HL-60 (cell line): ENCODE data around the gene OR6Q1.

Experiments
- DNase-seq, 2 experiments: peaks; one replicate each; pipeline ENCODE4 v3.0.0-alpha.2; 2010 to 2020; ENCODE audit warnings: low read depth in 1 of 2, low spot score in 1 of 2
- H3K27ac ChIP-seq: fragments of 250-450 bp; sonication (Bioruptor Pico); replicated peaks from 2 replicates; pipeline ENCODE4 v1.5.1; 2020; ENCODE audit warnings: mild to moderate bottlenecking, moderate library complexity
- H3K27me3 ChIP-seq: fragments of 250-450 bp; sonication (Bioruptor Pico); 2 replicates; pipeline ENCODE4 v1.5.1; 2021; ENCODE audit warnings: mild to moderate bottlenecking, moderate library complexity; ENCODE audit not compliant: insufficient read depth, poor library complexity, severe bottlenecking
- H3K4me3 ChIP-seq: replicated peaks from 2 replicates; pipeline ENCODE4 v1.5.1; 2011; ENCODE audit warnings: mild to moderate bottlenecking, control low read depth, low read length; ENCODE audit not compliant: insufficient read depth
- GABPA ChIP-seq: IDR thresholded peaks from 2 replicates; pipeline ENCODE4 v1.6.1; 2012; ENCODE audit warnings: low read depth
- POLR2AphosphoS5 ChIP-seq: IDR thresholded peaks from 2 replicates; pipeline ENCODE4 v1.6.1; 2012; ENCODE audit warnings: low read depth
- SPI1 ChIP-seq: IDR thresholded peaks from 2 replicates; pipeline ENCODE4 v1.6.1; 2012; ENCODE audit warnings: low read depth, mild to moderate bottlenecking, borderline replicate concordance
- TF ChIP-seq, protein P1 (sequence below): IDR thresholded peaks from one replicate; pipeline ENCODE4 v1.5.1; 2011; ENCODE audit warnings: low read length, control low read depth, inconsistent platforms; ENCODE audit not compliant: insufficient read depth
- TF ChIP-seq, protein P2 (sequence below): IDR thresholded peaks from 2 replicates; pipeline ENCODE4 v1.6.1; 2012; ENCODE audit warnings: low read depth; ENCODE audit not compliant: insufficient replicate concordance

The OR6Q1 gene

DNA sequence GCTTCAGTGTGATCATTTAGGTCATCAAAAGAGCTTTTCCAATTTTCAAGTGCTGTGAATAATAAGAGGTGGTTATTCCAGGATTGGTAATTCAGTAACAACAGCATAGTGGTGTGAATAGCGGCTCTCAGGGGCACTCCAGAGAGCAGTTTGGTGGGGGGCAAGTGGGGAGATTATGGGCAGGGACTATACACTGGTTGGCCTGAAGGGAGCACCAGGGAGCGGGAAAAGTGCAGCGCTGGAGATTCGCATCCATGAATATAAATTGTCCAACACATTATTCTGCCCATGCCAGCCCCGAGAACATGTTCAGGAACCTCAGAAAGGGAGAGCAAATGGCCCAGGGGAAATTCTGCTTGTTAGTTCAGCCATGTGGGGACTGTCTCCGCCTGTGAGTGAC, 37.9 kb downstream of the OR6Q1 start:
- no peak for DNase-seq
- TF ChIP-seq POLR2AphosphoS5 (no peak), SPI1 (no peak), GABPA (no peak)
- TF ChIP-seq, protein P1, sequence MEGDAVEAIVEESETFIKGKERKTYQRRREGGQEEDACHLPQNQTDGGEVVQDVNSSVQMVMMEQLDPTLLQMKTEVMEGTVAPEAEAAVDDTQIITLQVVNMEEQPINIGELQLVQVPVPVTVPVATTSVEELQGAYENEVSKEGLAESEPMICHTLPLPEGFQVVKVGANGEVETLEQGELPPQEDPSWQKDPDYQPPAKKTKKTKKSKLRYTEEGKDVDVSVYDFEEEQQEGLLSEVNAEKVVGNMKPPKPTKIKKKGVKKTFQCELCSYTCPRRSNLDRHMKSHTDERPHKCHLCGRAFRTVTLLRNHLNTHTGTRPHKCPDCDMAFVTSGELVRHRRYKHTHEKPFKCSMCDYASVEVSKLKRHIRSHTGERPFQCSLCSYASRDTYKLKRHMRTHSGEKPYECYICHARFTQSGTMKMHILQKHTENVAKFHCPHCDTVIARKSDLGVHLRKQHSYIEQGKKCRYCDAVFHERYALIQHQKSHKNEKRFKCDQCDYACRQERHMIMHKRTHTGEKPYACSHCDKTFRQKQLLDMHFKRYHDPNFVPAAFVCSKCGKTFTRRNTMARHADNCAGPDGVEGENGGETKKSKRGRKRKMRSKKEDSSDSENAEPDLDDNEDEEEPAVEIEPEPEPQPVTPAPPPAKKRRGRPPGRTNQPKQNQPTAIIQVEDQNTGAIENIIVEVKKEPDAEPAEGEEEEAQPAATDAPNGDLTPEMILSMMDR, result no peak
- TF ChIP-seq, protein P2, sequence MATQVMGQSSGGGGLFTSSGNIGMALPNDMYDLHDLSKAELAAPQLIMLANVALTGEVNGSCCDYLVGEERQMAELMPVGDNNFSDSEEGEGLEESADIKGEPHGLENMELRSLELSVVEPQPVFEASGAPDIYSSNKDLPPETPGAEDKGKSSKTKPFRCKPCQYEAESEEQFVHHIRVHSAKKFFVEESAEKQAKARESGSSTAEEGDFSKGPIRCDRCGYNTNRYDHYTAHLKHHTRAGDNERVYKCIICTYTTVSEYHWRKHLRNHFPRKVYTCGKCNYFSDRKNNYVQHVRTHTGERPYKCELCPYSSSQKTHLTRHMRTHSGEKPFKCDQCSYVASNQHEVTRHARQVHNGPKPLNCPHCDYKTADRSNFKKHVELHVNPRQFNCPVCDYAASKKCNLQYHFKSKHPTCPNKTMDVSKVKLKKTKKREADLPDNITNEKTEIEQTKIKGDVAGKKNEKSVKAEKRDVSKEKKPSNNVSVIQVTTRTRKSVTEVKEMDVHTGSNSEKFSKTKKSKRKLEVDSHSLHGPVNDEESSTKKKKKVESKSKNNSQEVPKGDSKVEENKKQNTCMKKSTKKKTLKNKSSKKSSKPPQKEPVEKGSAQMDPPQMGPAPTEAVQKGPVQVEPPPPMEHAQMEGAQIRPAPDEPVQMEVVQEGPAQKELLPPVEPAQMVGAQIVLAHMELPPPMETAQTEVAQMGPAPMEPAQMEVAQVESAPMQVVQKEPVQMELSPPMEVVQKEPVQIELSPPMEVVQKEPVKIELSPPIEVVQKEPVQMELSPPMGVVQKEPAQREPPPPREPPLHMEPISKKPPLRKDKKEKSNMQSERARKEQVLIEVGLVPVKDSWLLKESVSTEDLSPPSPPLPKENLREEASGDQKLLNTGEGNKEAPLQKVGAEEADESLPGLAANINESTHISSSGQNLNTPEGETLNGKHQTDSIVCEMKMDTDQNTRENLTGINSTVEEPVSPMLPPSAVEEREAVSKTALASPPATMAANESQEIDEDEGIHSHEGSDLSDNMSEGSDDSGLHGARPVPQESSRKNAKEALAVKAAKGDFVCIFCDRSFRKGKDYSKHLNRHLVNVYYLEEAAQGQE, result no peak
- Histone ChIP-seq H3K4me3 (no peak overlapping the region), H3K27me3 (no peaks in the 10 kb centered on the region), H3K27ac (no peak overlapping the region)

DNA sequence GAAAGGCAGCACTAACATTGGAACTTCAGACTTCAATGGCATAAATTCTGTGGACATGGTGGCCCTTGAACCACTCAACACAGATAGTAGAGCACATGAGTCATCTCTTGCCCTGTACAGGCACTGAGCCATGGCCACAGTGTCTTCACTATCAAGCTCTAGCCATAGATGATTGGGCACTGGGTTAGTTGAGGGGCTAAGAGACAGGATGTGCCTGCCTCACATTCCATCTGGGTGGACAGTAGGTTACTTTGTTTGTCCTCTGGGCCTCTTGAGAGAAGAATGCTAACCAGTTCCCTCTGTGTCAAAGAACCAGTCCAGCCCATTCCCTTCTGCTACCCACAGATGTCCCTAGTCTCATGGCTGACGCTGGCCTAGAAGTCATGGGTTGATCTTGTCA, 39.8 kb downstream of the OR6Q1 start:
- DNase-seq, result no peak
- H3K4me3 ChIP-seq, result no peak overlapping the region
- TF ChIP-seq GABPA (no peak), SPI1 (no peak), POLR2AphosphoS5 (no peak)
- TF ChIP-seq, protein P1, result no peak
- TF ChIP-seq, protein P2, result no peak
- no peak overlapping the region for H3K27ac ChIP-seq
- H3K27me3 ChIP-seq, result no peaks in the 10 kb centered on the region

DNA sequence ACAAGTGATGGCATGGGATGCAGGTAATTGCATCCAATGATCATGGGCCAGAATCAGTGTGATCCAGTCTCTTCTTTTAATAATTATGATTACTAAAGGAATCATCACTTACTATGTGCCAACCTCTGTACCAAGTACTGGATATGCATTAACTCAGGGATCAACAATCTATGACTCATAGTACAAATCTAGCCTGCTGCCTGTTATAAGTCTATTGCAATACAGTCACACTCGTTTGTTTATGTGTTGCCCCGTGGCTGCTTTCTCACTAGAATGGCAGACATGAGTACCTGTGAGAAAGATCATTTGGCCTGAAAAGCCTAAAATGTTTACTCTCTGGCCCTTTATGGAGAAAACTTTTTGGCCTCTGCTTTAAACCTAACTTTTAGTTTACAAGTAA, 45.0 kb downstream of the OR6Q1 start:
- TF ChIP-seq POLR2AphosphoS5 (no peak), SPI1 (no peak), GABPA (no peak)
- TF ChIP-seq, protein P2, result no peak
- TF ChIP-seq, protein P1, result no peak
- no peaks in the 10 kb centered on the region for H3K27me3 ChIP-seq
- DNase-seq, result no peak
- H3K4me3 ChIP-seq, result no peak overlapping the region
- no peak overlapping the region for H3K27ac ChIP-seq
